Measurements from ENCODE around the gene GJA4.
A peak's percentile ranks its signal among the peaks of the same experiment; 100 is the strongest.

GJA4 gene

DNA sequence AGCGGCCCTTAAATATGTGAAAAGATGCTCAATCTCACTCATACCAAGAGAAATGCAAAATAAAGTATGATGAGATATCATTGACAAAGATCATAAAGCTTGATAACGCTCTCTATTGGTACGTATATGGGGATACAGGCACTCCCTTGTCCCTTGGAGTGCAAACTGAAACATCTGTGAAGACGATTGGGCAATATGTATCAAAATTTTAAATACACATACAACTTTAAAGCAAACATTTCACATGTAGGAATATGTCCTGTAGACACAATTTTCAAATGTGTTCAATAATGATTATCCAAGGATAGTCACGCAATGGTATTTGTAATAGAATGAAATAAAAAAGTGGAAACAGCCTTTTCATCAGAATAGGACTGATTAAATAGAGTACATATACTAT is 13.8 kb upstream of the GJA4 start:
- H3K27ac Mint-ChIP-seq = no peak overlapping the region
- no peaks in the 10 kb centered on the region for H3K9me3 Mint-ChIP-seq
- DNase-seq = no peak
- peaks cover 55% of the 10 kb centered on the region for H3K27me3 Mint-ChIP-seq
- H3K36me3 Mint-ChIP-seq = no peaks in the 10 kb centered on the region
- no peak overlapping the region for H3K4me3 Mint-ChIP-seq
- H3K4me1 Mint-ChIP-seq = no peaks in the 10 kb centered on the region
- CTCF ChIA-PET = interaction anchor here (1.4 kb wide), 1 partner anchor 73 kb away, joined by 4 read pairs; no protein-coding TSS in a partner anchor

DNA sequence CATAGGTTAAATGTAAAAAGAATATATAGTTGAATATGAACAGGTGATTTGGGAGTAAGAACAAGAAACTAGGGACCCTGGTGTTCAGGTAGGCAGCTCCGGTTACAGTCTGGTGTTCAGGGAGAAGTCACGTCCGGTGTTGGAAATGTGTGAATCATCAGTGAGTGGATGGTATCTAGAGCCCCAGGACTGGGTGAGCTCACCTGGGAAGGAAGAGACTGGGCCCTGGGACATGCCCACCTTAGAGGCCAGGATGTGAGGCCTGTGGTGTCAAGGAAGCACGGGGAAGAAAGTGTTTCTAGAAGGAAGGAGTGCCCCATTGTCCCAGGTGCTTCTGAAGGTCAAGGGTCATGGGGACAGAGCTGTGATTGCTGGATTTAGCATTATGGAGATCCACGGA is 13.3 kb upstream of the GJA4 start:
- no peak overlapping the region for H3K4me3 Mint-ChIP-seq
- no peak overlapping the region for H3K27ac Mint-ChIP-seq
- no peaks in the 10 kb centered on the region for H3K9me3 Mint-ChIP-seq
- DNase-seq = no peak
- H3K27me3 Mint-ChIP-seq = peaks cover 56% of the 10 kb centered on the region
- no peaks in the 10 kb centered on the region for H3K36me3 Mint-ChIP-seq
- CTCF ChIA-PET = no interaction called here
- no peaks in the 10 kb centered on the region for H3K4me1 Mint-ChIP-seq

DNA sequence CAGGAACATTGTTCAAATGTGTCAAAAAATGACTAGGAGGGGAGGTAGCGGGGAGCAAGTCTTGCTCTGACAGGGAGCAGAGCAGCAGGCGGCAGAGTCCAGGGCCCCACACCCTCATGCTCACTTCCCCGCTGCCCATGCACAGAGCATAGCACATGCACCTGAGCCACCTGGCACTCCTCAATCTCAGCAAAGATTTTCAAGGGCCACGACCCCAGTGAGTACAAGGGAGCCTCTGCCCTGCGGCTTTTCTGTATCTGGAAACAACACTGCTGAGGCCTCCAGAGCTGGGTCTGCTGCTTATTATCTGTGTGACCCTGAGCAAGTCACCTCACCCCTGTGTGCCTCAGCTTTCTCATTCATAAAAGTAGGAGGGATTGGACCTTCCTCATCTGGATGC is 12.8 kb upstream of the GJA4 start:
- no peak overlapping the region for H3K4me3 Mint-ChIP-seq
- no peak overlapping the region for H3K27ac Mint-ChIP-seq
- CTCF ChIA-PET = no interaction called here

DNA sequence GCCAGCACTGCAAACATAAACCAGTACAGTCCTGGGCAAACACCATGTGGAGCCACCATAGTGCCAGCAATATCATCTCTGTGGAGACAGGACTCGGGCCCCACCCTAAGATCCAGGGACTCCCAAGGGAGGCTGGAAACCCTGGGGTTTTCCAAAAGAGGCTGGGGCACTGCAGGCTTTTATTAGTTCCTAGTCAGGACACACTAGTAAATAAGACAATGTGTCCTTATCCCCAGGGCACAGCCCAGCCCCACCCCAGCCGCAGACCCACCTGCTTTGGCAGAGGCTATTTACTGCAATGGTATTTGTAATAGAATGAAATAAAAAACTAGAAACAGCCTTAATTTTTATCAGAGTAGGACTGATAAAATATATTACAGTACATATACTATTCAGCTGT is 12.3 kb upstream of the GJA4 start:
- no peak for DNase-seq
- Mint-ChIP-seq H3K4me3 (no peak overlapping the region), H3K27me3 (peaks cover 62% of the 10 kb centered on the region), H3K4me1 (no peaks in the 10 kb centered on the region), H3K9me3 (no peaks in the 10 kb centered on the region), H3K27ac (no peak overlapping the region), H3K36me3 (no peaks in the 10 kb centered on the region)
- CTCF ChIA-PET = interaction anchor here (1.2 kb wide), 1 partner anchor 72 kb away, joined by 3 read pairs; no protein-coding TSS in a partner anchor

More for the DNA sequence above, 12.8 kb upstream of the GJA4 start:
- Mint-ChIP-seq H3K4me1 (no peaks in the 10 kb centered on the region), H3K27me3 (peaks cover 57% of the 10 kb centered on the region), H3K36me3 (no peaks in the 10 kb centered on the region), H3K9me3 (no peaks in the 10 kb centered on the region)
- no peak for DNase-seq

DNA sequence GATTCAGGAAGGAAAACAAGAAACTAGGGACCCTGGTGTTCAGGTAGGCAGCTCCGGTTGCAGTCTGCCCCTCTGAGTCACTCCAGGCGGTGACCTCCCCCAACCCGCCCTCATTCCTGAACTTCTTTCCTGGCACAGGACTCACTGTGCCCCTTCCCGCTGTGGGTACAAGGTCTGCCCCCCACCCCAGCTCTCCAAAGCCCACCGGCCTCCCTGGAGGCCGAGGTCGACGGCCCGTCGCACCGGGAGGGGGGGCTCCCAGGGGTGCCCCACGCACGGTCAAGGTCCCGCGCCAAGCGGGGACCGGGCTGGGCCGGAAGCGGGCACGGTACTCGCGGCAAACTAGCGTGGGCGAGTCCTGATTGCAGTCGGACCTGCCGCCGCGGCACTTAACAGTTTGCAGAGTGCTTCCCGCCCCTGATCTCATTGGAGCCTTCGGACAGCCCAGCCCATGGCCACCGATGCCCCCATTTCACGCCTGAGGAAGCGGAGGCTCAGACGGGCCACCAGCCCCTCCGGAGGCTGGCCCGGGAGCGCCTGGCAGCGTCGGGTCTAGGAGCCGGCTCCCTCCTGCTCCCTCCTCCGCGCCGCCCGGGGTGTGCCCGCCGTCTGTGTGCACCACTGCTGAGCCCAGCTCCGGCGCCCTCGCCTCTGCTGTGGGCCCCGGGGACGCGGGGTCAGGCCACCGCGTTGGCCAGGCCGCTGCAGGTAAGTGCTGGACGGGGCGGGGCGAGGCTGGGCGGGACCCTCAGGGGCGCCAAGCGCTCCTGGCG is 11.5 kb upstream of the GJA4 start, which contains the start of gene GJB3:
GJB3 (plus strand) TSS at position 144 of the 773 bp plus-strand sequence. CDS start 3,549 bp downstream, outside the sequence.
- H3K36me3 Mint-ChIP-seq = no peaks in the 10 kb centered on the region
- H3K9me3 Mint-ChIP-seq = no peaks in the 10 kb centered on the region
- no peak within 1 kb of the TSS for H3K27ac Mint-ChIP-seq
- H3K4me3 Mint-ChIP-seq = no peak within 1 kb of the TSS
- DNase-seq = no peak
- CTCF ChIA-PET = interaction anchor here (1.2 kb wide), 1 partner anchor 71 kb away, joined by 3 read pairs; no protein-coding TSS in a partner anchor
- H3K4me1 Mint-ChIP-seq = no peaks in the 10 kb centered on the region
- peaks cover 63% of the 10 kb centered on the region for H3K27me3 Mint-ChIP-seq

DNA sequence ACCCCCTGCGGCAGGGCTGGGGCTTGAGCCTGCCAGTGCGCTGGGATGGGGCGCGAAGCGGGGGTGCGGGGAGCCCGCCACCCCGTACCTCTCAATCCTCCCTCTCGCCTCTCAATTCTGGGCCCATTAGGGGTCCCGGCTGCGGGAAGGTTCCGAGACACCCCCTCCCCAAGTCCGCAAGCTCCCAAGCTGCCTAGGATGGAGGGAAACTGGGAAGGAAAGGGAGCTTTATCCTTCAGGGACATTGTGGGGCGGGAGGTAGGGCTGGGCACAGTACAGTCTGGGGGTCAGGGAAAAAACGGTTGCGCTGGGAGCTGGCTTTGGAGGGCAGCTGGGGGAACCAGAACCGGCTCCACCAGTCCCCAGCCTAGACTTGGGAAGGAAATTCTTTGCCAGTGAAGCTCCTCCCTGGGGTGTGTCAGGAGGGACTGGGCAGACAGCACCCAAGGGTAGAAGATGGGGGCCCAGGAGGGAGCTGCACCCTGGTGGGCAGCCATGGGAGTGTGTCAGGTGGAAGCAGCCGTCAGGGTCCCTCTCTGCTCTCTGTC is 10.9 kb upstream of the GJA4 start:
- Mint-ChIP-seq H3K27ac (no peak overlapping the region), H3K4me1 (no peaks in the 10 kb centered on the region), H3K4me3 (no peak overlapping the region), H3K9me3 (no peaks in the 10 kb centered on the region), H3K27me3 (peaks cover 63% of the 10 kb centered on the region), H3K36me3 (no peaks in the 10 kb centered on the region)
- CTCF ChIA-PET = no interaction called here
- no peak for DNase-seq

DNA sequence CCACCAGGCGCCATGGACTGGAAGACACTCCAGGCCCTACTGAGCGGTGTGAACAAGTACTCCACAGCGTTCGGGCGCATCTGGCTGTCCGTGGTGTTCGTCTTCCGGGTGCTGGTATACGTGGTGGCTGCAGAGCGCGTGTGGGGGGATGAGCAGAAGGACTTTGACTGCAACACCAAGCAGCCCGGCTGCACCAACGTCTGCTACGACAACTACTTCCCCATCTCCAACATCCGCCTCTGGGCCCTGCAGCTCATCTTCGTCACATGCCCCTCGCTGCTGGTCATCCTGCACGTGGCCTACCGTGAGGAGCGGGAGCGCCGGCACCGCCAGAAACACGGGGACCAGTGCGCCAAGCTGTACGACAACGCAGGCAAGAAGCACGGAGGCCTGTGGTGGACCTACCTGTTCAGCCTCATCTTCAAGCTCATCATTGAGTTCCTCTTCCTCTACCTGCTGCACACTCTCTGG is 8.0 kb upstream of the GJA4 start:
- CTCF ChIA-PET = no interaction called here
- Mint-ChIP-seq H3K4me3 (no peak overlapping the region), H3K9me3 (no peaks in the 10 kb centered on the region), H3K4me1 (peaks cover under 1% of the 10 kb centered on the region), H3K27ac (no peak overlapping the region), H3K27me3 (peaks cover 58% of the 10 kb centered on the region), H3K36me3 (no peaks in the 10 kb centered on the region)
- no peak for DNase-seq

DNA sequence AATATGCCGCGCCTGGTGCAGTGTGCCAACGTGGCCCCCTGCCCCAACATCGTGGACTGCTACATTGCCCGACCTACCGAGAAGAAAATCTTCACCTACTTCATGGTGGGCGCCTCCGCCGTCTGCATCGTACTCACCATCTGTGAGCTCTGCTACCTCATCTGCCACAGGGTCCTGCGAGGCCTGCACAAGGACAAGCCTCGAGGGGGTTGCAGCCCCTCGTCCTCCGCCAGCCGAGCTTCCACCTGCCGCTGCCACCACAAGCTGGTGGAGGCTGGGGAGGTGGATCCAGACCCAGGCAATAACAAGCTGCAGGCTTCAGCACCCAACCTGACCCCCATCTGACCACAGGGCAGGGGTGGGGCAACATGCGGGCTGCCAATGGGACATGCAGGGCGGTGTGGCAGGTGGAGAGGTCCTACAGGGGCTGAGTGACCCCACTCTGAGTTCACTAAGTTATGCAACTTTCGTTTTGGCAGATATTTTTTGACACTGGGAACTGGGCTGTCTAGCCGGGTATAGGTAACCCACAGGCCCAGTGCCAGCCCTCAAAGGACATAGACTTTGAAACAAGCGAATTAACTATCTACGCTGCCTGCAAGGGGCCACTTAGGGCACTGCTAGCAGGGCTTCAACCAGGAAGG is 7.4 kb upstream of the GJA4 start:
- CTCF ChIA-PET = no interaction called here
- Mint-ChIP-seq H3K9me3 (no peaks in the 10 kb centered on the region), H3K36me3 (no peaks in the 10 kb centered on the region)

DNA sequence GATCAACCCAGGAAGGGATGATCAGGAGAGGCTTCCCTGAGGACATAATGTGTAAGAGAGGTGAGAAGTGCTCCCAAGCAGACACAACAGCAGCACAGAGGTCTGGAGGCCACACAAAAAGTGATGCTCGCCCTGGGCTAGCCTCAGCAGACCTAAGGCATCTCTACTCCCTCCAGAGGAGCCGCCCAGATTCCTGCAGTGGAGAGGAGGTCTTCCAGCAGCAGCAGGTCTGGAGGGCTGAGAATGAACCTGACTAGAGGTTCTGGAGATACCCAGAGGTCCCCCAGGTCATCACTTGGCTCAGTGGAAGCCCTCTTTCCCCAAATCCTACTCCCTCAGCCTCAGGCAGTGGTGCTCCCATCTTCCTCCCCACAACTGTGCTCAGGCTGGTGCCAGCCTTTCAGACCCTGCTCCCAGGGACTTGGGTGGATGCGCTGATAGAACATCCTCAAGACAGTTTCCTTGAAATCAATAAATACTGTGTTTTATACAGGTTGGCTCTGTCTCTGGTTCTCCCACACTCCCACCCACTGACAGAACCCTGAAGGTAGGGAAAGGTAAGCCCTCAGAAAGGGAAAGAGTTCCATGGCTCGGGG is 6.8 kb upstream of the GJA4 start:
- CTCF ChIA-PET = interaction anchor here (0.6 to 1.8 kb wide), 9 partner anchors 15 to 639 kb away, joined by 3 to 25 read pairs (median 3); no protein-coding TSS in a partner anchor
- no peak for DNase-seq
- H3K27ac Mint-ChIP-seq = no peak overlapping the region
- H3K9me3 Mint-ChIP-seq = no peaks in the 10 kb centered on the region
- H3K4me1 Mint-ChIP-seq = peaks cover 4% of the 10 kb centered on the region
- H3K27me3 Mint-ChIP-seq = peaks cover 55% of the 10 kb centered on the region
- H3K4me3 Mint-ChIP-seq = no peak overlapping the region
- H3K36me3 Mint-ChIP-seq = no peaks in the 10 kb centered on the region

More for the DNA sequence above, 7.4 kb upstream of the GJA4 start:
- Mint-ChIP-seq H3K27me3 (peaks cover 53% of the 10 kb centered on the region), H3K4me1 (peaks cover 4% of the 10 kb centered on the region), H3K27ac (no peak overlapping the region), H3K4me3 (no peak overlapping the region)
- no peak for DNase-seq

DNA sequence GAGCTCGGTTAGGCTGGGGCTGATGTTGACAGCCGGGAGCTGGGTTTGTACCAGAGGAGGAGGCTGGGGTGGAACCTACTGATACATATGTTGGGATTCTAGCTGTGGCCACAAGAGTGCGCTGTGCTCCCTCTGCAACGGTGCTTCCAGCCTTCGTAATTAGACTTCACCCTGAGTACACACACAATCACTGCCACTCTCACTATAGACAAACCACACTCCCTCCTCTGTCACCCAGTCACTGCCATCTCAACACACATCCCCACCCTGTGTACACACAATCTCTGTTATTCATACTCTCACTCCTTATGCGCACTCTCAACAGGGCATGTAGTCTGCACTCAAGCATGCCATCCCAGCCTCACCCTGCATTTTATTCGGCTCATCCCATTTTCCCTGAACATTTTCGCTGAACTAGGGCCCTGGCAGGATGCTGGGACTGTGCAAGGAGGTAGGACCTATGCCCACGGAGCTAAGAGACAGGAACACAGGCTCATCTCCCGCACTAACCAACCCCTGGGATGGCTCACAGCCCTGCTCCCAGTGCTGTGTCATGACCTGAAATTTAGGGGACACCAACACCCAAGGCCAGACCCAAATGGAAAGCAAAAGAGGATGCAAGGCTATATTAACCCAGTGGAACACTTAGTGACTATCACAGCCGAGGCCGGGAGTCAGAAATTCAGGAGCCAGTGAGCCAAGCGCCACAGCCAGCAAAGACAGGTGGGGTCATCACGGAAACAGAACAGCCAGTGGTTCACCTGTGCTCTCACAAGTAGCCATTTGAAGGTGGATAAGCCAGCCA is 6.1 kb upstream of the GJA4 start:
- CTCF ChIA-PET = interaction anchor here (0.6 to 1.8 kb wide), 9 partner anchors 14 to 638 kb away, joined by 3 to 25 read pairs (median 3); no protein-coding TSS in a partner anchor
- Mint-ChIP-seq H3K27me3 (peaks cover 55% of the 10 kb centered on the region), H3K4me3 (no peak overlapping the region), H3K9me3 (no peaks in the 10 kb centered on the region), H3K36me3 (no peaks in the 10 kb centered on the region), H3K4me1 (peaks cover 4% of the 10 kb centered on the region), H3K27ac (no peak overlapping the region)
- peak; percentile 79 for DNase-seq

DNA sequence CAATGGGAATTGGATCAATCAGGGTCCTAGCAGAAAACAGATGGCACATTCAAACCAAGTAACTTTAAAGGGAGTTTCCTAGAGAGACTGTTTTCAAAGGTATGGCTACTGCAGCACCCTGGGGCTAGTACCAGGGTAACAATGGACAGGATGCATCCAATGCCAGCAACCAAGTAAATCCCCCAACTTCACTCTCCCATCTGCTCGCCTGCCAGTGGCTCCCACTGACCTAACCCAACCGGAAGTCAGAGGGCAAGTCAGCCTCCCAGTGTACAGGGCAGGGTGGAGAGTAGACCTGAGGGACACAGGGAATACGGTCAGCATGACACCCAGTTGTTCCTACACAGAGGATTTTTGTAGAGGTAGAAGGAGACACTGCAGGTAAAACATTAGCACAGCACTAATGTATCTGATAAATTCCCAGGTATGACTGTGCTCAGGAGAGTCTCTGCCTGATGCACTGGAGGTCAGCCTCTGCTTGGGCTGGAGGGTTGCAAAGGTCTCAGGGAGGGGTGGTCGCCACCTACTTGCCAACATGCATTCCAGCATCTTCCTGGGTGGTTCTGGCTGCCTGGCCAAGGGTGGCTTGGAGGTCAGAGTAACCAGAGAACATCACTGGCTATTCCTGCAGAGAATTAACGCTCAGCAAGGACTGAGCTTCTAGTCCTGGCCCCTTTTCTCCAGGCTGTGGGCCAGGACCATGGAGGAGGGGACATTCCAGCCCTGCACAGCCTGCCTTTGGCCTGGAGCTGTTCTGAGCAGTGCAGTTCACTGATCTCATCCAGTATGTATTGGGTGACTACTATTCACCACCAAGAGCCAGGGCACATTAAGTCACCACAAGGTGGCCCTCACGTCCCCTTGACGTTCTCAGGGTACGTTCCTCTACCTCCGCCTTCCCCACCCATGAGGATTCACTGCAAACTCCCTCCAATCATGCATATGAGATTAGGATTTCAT is 5.1 kb upstream of the GJA4 start:
- Mint-ChIP-seq H3K27me3 (peaks cover 55% of the 10 kb centered on the region), H3K4me3 (no peak overlapping the region), H3K36me3 (no peaks in the 10 kb centered on the region), H3K4me1 (peaks cover 7% of the 10 kb centered on the region), H3K9me3 (no peaks in the 10 kb centered on the region), H3K27ac (no peak overlapping the region)
- CTCF ChIA-PET = interaction anchor here (1.0 to 3.3 kb wide), 9 partner anchors 47 to 107 kb away, joined by 3 to 25 read pairs (median 4); no protein-coding TSS in a partner anchor
- DNase-seq = no peak

DNA sequence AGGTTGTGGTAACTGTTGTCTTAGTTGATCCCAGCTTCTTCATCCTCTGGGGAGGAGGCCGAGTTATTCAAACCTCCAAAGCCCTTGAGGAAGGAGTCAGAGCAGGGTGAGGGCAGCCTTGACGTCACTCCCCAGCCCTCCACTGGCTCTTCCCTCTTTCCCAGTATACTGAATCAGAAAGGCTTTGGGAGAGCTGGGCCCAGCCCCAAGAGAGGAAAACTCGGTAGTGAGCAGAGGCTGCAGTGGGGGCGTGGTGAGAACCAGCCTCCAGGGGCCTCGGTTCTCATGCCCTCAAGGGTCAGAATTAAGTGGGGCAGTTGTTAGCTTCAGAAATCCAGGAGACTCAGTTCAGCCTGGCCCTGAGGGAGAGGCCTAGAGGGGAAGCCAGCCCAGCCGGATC is 1.8 kb upstream of the GJA4 start:
- Mint-ChIP-seq H3K4me1 (peaks cover 7% of the 10 kb centered on the region), H3K36me3 (no peaks in the 10 kb centered on the region), H3K4me3 (no peak overlapping the region), H3K27ac (no peak overlapping the region), H3K27me3 (peaks cover 59% of the 10 kb centered on the region), H3K9me3 (no peaks in the 10 kb centered on the region)
- DNase-seq = no peak
- CTCF ChIA-PET = no interaction called here

DNA sequence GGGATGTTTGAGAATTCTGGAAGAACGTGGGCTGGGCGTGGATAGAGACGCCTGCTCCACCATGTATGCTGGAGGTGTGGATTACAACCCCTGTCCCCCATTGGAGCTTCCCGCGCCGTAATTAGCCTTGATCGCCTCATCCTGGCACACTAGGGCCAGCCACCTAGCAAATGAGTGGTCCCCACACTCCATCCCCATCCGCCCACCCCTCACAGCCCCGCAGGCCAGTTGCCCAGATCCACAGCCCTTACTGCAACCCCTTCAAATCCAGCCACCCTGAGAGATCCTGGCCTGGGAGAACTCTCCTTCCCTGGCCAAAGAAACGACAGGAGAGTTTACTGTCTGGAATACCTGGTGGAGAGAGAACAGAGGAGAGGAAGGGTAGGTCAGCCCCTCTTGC is 375 bp upstream of the GJA4 start:
- Mint-ChIP-seq H3K9me3 (no peaks in the 10 kb centered on the region), H3K36me3 (no peaks in the 10 kb centered on the region), H3K27me3 (peaks cover 59% of the 10 kb centered on the region), H3K4me1 (peaks cover 7% of the 10 kb centered on the region), H3K27ac (no peak overlapping the region), H3K4me3 (peak overlapping the region; percentile 6)
- CTCF ChIA-PET = no interaction called here
- DNase-seq = no peak

Measured in activated naive CD4-positive, alpha-beta T cell treated with anti-CD3 and anti-CD28 coated beads, Interleukin-2, amount 10 ng/mL, durations not matched to agents 7 days and 5 days (primary cell).